Measurements from ENCODE around the gene GRID2.
"Not testable (repeated sequence)": the region's sequence is repeated elsewhere in the genome, so short reads cannot be mapped to it uniquely, and the experiment has no call there.

Gene GRID2

GRCh38 chr4:93221771-93222170 is 918.0 kb downstream of the GRID2 start:
- no peak for DNase-seq

- DNase-seq = no peak
Measured at GRCh38 chr4:93228021-93228420, 924.3 kb downstream of the GRID2 start.

- DNase-seq = no peak
Measured at GRCh38 chr4:93232883-93233282, 929.1 kb downstream of the GRID2 start.

- DNase-seq = no peak
Measured at GRCh38 chr4:93237521-93237920, 933.8 kb downstream of the GRID2 start.

GRCh38 chr4:93243262-93243661 is 939.5 kb downstream of the GRID2 start:
- no peak for DNase-seq

- no peak for DNase-seq
Measured at GRCh38 chr4:93261207-93261606, 957.4 kb downstream of the GRID2 start.

GRCh38 chr4:93263166-93263565 is 959.4 kb downstream of the GRID2 start:
- DNase-seq = no peak

- no peak for DNase-seq
Measured at GRCh38 chr4:93267747-93268146, 964.0 kb downstream of the GRID2 start.

- no peak for DNase-seq
Measured at GRCh38 chr4:93285346-93285745, 981.6 kb downstream of the GRID2 start.

GRCh38 chr4:93289241-93289640 is 985.5 kb downstream of the GRID2 start:
- DNase-seq = no peak

GRCh38 chr4:93289831-93290230 is 986.1 kb downstream of the GRID2 start:
- no peak for DNase-seq

GRCh38 chr4:93299118-93299517 is 995.4 kb downstream of the GRID2 start:
- DNase-seq = no peak

- not testable (repeated sequence) for DNase-seq
Measured at GRCh38 chr4:93300780-93301555, 997.2 kb downstream of the GRID2 start.

GRCh38 chr4:93302310-93302709 is 998.5 kb downstream of the GRID2 start:
- no peak for DNase-seq

- DNase-seq = no peak
Measured at GRCh38 chr4:93303440-93303839, 999.7 kb downstream of the GRID2 start.

GRCh38 chr4:93312299-93312698 is 1008.5 kb downstream of the GRID2 start:
- DNase-seq = no peak

GRCh38 chr4:93313197-93313596 is 1009.4 kb downstream of the GRID2 start:
- no peak for DNase-seq

GRCh38 chr4:93317057-93317456 is 1013.3 kb downstream of the GRID2 start:
- DNase-seq = no peak

- no peak for DNase-seq
Measured at GRCh38 chr4:93317561-93317960, 1013.8 kb downstream of the GRID2 start.

- DNase-seq = no peak
Measured at GRCh38 chr4:93319041-93319440, 1015.3 kb downstream of the GRID2 start.

GRCh38 chr4:93320356-93320755 is 1016.6 kb downstream of the GRID2 start:
- no peak for DNase-seq

- no peak for DNase-seq
Measured at GRCh38 chr4:93327346-93327745, 1023.6 kb downstream of the GRID2 start.

GRCh38 chr4:93334003-93334402 is 1030.2 kb downstream of the GRID2 start:
- no peak for DNase-seq

GRCh38 chr4:93337196-93337595 is 1033.4 kb downstream of the GRID2 start:
- DNase-seq = no peak

- no peak for DNase-seq
Measured at GRCh38 chr4:93342738-93343137, 1039.0 kb downstream of the GRID2 start.
